GM12878 (cell line): ENCODE measurements around the gene NR2E3. TPM values are rescaled to one million over a fixed set of nuclear protein-coding genes. Genes with fewer than 3 reads are reported as not detected.
A peak's percentile ranks its signal among the peaks of the same experiment; 100 is the strongest.

Experiments
- ATF3 ChIP-seq: IDR thresholded peaks from 2 replicates; pipeline ENCODE4 v1.6.1; 2011; ENCODE audit warnings: low read depth, mild to moderate bottlenecking, low read length, moderate library complexity, borderline replicate concordance; ENCODE audit errors: extremely low read depth
- BHLHE40 ChIP-seq, 2 experiments: fragments of 450-650 bp in 1 of 2; IDR thresholded peaks; 2 replicates each; pipeline ENCODE4 v1.6.1; 2011 to 2017; ENCODE audit warnings: low read depth in 2 of 2, borderline replicate concordance in 1 of 2, improper control_type of control experiment in 1 of 2, low read length in 1 of 2, mild to moderate bottlenecking in 1 of 2
- EGR1 ChIP-seq, 2 experiments: IDR thresholded peaks; 1 replicate in 1 of 2; 2 replicates in 1 of 2; pipeline ENCODE4 v1.6.1; 2011 to 2012; ENCODE audit warnings: low read depth in 2 of 2, low read length in 2 of 2, borderline replicate concordance in 1 of 2, mild to moderate bottlenecking in 1 of 2, moderate library complexity in 1 of 2
- EP300 ChIP-seq, 2 experiments: fragments of 150-350 bp in 1 of 2; IDR thresholded peaks; 2 replicates each; pipeline ENCODE4 v1.6.1; 2011 to 2012; ENCODE audit warnings: low read depth in 2 of 2, low read length in 2 of 2, borderline replicate concordance in 1 of 2, improper control_type of control experiment in 1 of 2, inconsistent platforms in 1 of 2; ENCODE audit not compliant: control insufficient read depth in 1 of 2
- FOXK2 ChIP-seq: fragments of 450-650 bp; IDR thresholded peaks from 2 replicates; pipeline ENCODE4 v1.6.1; 2017; ENCODE audit warnings: mild to moderate bottlenecking, moderate library complexity
- HDAC6 ChIP-seq: fragments of 200-600 bp; sonication (generic); IDR thresholded peaks from one replicate; pipeline ENCODE4 v1.8.0; 2017; ENCODE audit warnings: antibody characterized with exemption; ENCODE audit not compliant: unreplicated experiment
- IKZF2 ChIP-seq, 2 experiments: fragments of 450-650 bp; IDR thresholded peaks; 2 replicates each; pipeline ENCODE4 v1.6.1; 2017; ENCODE audit warnings: mild to moderate bottlenecking in 2 of 2, moderate library complexity in 2 of 2
- IRF4 ChIP-seq: IDR thresholded peaks from 2 replicates; pipeline ENCODE4 v1.6.1; 2011; ENCODE audit warnings: low read depth, low read length
- JUNB ChIP-seq: IDR thresholded peaks from 2 replicates; pipeline ENCODE4 v1.6.1; 2016; ENCODE audit warnings: antibody characterized with exemption, mild to moderate bottlenecking
- NFIC ChIP-seq: IDR thresholded peaks from 2 replicates; pipeline ENCODE4 v1.6.1; 2012; ENCODE audit warnings: low read depth, mild to moderate bottlenecking, inconsistent platforms, low read length, moderate library complexity
- RAD51 ChIP-seq: fragments of 450-650 bp; IDR thresholded peaks from 2 replicates; pipeline ENCODE4 v1.6.1; 2016; ENCODE audit warnings: moderate library complexity, mild to moderate bottlenecking, inconsistent platforms
- RBBP5 ChIP-seq: fragments of 200-600 bp; sonication (generic); conservative IDR thresholded peaks from 2 replicates; pipeline ENCODE4 v1.6.1; 2016
- RCOR1 ChIP-seq: conservative IDR thresholded peaks from 2 replicates; pipeline ENCODE4 v1.6.1; 2012; ENCODE audit warnings: low read depth, low read length, improper control_type of control experiment
- RUNX3 ChIP-seq: IDR thresholded peaks from 2 replicates; pipeline ENCODE4 v1.6.1; 2012; ENCODE audit warnings: low read length, inconsistent platforms
- SMARCA5 ChIP-seq: fragments of 450-650 bp; IDR thresholded peaks from 2 replicates; pipeline ENCODE4 v1.6.1; 2017; ENCODE audit warnings: mild to moderate bottlenecking
- TARDBP ChIP-seq: IDR thresholded peaks from 2 replicates; pipeline ENCODE4 v1.6.1; 2016; ENCODE audit warnings: borderline replicate concordance
- TBL1XR1 ChIP-seq: IDR thresholded peaks from 2 replicates; pipeline ENCODE4 v1.6.1; 2012; ENCODE audit warnings: low read depth, low read length, improper control_type of control experiment
- TCF7 ChIP-seq: IDR thresholded peaks from 2 replicates; pipeline ENCODE4 v1.6.1; 2014; ENCODE audit warnings: antibody characterized with exemption, borderline replicate concordance
- polyA plus RNA-seq, 11 experiments: library from polyadenylated mRNA; depleted of rRNA in 4 of 11; unstranded in 6 of 11; stranded (reverse) in 5 of 11; fragments of >200 nt; fragmentation: Nextera tagmentation in 4 of 11; fragmentation: Illumina TruSeq in 1 of 11; extraction: Ambion mirVana in 4 of 11; extraction: Trizol in 1 of 11; gene quantifications; 1 replicate in 1 of 11; 2 replicates in 10 of 11; pipeline versions ENCODE4 v1.2.1 to v1.2.3, GENCODE V29; 2011 to 2016; ENCODE audit warnings: inconsistent platforms in 2 of 11, missing spikeins in 2 of 11, low read depth in 1 of 11
- total RNA-seq, 4 experiments: library from RNA; depleted of rRNA in 3 of 4; stranded (reverse); fragments of >200 nt in 3 of 4; fragmentation: Illumina TruSeq in 1 of 4; extraction: Trizol in 1 of 4; gene quantifications; 2 replicates each; pipeline versions ENCODE4 v1.2.1 to v1.2.3, GENCODE V29; 2013 to 2021
- TF ChIP-seq, protein P1 (sequence below): IDR thresholded peaks from 2 replicates; pipeline ENCODE4 v1.6.1; 2012; ENCODE audit warnings: improper control_type of control experiment, low read depth, low read length; ENCODE audit not compliant: insufficient replicate concordance

The NR2E3 gene
- total and polyA plus RNA-seq, 10 of the 15 experiments (the other 5 are each of a cell fraction or from before 2014, with no cell fraction given): 0.05 to 0.11 (median 0.11) TPM; not detected in 7

DNA sequence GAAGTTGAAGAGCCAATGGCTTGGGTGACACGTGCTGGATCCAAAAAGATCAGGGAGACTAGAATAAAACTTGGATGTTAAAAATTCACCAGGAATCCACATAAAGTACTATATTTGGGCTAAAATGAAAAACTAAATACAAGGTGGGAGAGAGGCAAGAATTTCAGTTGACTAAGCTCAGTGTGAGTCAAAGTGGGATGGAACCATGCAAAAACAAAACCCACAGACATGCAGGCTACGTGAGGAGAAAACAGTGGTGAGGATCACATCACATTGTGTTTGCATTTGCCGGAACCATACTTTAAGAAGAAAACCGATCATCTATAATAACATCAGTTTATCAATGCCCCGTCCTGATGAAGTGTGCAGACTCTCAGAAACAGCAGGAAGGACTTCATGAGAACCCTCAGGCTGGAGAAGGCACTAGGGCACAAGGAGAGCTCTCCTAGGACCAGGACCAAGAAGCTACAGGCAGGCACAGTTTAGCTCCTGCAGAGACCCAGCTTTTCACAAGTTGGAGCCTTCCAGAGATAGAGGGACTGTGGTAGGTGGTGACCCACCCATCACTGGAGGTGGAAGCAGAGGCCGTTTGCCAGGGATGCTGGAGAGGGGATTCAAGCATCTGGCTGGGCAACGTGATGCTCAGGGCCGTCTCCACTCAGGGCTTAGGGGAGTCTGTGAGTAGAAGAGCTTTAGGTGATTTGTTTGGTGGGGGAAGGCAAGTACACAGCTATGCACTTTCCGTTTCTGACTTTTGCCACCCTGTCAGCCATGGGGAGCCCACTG lies 29.0 kb upstream of the NR2E3 start (continued):
- peak; percentile 22 to 36; a peak in 1 of 4 replicates for TF ChIP-seq IKZF2 (IDR thresholded peaks at IDR 0.05)
- peak; percentile 79; the same call in 1 of the 2 replicates for TF ChIP-seq IRF4
- TF ChIP-seq RAD51: no peak
- no peak for TF ChIP-seq FOXK2
- TF ChIP-seq TBL1XR1: no peak
- TF ChIP-seq, protein P1, sequence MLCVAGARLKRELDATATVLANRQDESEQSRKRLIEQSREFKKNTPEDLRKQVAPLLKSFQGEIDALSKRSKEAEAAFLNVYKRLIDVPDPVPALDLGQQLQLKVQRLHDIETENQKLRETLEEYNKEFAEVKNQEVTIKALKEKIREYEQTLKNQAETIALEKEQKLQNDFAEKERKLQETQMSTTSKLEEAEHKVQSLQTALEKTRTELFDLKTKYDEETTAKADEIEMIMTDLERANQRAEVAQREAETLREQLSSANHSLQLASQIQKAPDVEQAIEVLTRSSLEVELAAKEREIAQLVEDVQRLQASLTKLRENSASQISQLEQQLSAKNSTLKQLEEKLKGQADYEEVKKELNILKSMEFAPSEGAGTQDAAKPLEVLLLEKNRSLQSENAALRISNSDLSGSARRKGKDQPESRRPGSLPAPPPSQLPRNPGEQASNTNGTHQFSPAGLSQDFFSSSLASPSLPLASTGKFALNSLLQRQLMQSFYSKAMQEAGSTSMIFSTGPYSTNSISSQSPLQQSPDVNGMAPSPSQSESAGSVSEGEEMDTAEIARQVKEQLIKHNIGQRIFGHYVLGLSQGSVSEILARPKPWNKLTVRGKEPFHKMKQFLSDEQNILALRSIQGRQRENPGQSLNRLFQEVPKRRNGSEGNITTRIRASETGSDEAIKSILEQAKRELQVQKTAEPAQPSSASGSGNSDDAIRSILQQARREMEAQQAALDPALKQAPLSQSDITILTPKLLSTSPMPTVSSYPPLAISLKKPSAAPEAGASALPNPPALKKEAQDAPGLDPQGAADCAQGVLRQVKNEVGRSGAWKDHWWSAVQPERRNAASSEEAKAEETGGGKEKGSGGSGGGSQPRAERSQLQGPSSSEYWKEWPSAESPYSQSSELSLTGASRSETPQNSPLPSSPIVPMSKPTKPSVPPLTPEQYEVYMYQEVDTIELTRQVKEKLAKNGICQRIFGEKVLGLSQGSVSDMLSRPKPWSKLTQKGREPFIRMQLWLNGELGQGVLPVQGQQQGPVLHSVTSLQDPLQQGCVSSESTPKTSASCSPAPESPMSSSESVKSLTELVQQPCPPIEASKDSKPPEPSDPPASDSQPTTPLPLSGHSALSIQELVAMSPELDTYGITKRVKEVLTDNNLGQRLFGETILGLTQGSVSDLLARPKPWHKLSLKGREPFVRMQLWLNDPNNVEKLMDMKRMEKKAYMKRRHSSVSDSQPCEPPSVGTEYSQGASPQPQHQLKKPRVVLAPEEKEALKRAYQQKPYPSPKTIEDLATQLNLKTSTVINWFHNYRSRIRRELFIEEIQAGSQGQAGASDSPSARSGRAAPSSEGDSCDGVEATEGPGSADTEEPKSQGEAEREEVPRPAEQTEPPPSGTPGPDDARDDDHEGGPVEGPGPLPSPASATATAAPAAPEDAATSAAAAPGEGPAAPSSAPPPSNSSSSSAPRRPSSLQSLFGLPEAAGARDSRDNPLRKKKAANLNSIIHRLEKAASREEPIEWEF: peak; percentile 52
- TF ChIP-seq SMARCA5: no peak
- no peak for TF ChIP-seq BHLHE40 (IDR thresholded peaks at IDR 0.05; ENCODE audit: borderline replicate concordance in 1 of 2, low read depth in 2 of 2, low read length in 1 of 2)
- no peak for TF ChIP-seq TCF7
- TF ChIP-seq ATF3: no peak
- no peak for TF ChIP-seq EGR1 (IDR thresholded peaks at IDR 0.05; ENCODE audit: borderline replicate concordance in 1 of 2, low read depth in 2 of 2, low read length in 2 of 2)
- 0 out of 4 replicates have a peak, but pooled peaks of 1 of the 2 experiments have one; percentile 10 for TF ChIP-seq EP300 (IDR thresholded peaks at IDR 0.05; ENCODE audit: borderline replicate concordance in 1 of 2, control insufficient read depth in 1 of 2, low read depth in 2 of 2, low read length in 2 of 2)
- peak; percentile 91 for TF ChIP-seq RUNX3
- TF ChIP-seq HDAC6: no peak
- 0 out of 2 replicates have a peak, but pooled peaks have one; percentile 32 for TF ChIP-seq RCOR1
- peak; percentile 61 for TF ChIP-seq NFIC
- peak; percentile 81 for TF ChIP-seq JUNB
- no peak for TF ChIP-seq TARDBP
- no peak for TF ChIP-seq RBBP5
